ENCODE results near the gene OLFML2A. TPM values are rescaled to one million over a fixed set of nuclear protein-coding genes. Genes with fewer than 3 reads are reported as not detected.
"Not testable (repeated sequence)": the region's sequence is repeated elsewhere in the genome, so short reads cannot be mapped to it uniquely, and the experiment has no call there.

OLFML2A gene
- total RNA-seq: 1.6 TPM

DNA sequence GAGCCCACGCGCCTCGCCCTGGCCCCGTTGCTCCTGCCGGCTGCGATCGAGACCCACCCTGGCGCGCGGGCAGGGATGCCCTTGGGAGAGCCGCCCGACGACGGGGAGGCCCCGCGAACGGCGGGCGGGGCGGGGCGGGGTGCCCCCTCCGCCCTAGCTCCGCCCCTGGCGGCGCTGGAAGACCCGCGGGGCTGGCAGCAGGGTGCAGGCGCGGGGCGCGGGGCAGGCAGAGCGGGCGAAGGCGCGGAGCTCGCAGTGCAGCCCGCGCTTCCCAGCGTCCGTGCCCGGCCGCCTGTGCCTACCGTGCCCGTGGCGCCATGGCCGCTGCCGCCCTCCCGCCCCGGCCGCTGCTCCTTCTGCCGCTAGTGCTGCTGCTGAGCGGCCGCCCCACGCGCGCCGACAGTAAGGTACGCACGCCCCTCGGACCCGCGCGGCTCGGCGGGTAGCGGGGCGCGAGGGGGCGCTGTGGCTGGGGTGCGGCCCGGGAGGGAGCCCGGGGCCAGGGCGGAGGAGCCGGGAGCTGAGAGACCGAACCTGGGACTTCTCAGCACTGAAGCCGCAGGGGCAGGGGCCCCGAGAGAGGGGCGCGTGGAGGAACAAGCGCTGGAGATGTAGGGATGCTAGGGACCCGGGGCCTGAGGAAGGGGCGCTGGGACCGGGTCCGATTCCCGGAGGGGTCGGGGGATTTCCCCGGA is at the start of gene OLFML2A:
TSS of gene OLFML2A (plus strand) at position 180 of the 695 bp plus-strand sequence. CDS start at position 318, 138 bp downstream.
- DNase-seq (ENCODE audit: low spot score in 2 of 2): no peak

GRCh38 chr9:124730772-124731171 is 46.2 kb upstream of the OLFML2A start:
- no peak for DNase-seq (ENCODE audit: low spot score in 2 of 2)

More for the DNA sequence above, at the start of gene OLFML2A:
- FAIRE-seq: no peak

DNA sequence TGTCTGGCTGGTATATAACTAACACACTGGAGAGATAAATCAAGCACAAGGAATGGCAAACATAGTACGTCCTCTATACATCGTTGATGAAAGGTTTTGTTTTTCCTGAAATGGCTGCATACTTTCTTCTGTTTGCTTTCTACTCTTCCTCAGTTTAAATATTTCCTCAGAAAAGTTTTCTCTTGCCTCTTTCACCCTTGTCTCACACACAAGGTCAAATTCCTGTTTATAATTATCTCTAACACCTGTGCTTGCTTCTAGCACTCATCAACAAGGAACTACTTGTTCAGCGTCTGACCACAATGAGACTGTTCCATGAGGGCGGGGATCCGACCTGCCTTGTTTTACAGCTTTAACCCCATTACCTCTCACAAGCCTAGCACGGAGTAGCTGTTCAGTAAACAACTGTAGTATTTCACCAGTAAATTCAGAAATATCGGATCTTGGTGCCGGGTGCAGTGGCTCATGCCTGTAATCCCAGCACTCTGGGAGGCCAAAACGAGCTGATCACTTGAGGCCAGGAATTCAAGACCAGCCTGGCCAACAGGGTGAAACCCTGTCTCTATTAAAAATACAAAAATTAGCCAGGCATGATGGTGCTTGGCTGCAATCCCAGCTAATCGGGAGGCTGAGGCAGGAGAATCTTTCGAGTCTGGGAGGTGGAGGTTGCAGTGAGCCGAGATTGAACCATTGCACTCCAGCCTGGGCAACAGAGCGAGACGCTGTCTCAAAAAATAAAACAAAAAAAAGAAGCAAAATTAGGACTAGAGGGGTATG is 42.8 kb upstream of the OLFML2A start:
- DNase-seq (ENCODE audit: low spot score in 2 of 2) (no peak), FAIRE-seq (no peak)

More at GRCh38 chr9:124730772-124731171, 46.2 kb upstream of the OLFML2A start:
- no peak for FAIRE-seq

DNA sequence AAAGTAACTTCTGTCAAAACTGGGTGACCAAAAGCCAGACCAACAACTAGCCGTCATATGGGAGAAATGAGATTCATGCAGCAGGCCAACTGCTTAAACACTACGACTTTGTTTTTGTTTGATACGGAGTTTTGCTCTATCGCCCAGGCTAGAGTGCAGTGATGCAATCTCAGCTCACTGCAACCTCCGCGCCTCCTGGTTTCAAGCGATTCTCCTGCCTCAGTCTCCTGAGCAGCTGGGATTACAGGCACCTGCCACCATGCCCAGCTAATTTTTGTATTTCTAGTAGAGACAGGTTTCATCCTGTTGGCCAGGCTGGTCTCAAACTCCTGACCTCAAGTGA is 42.2 kb upstream of the OLFML2A start:
- not testable (repeated sequence) for DNase-seq (ENCODE audit: low spot score in 2 of 2); FAIRE-seq

DNA sequence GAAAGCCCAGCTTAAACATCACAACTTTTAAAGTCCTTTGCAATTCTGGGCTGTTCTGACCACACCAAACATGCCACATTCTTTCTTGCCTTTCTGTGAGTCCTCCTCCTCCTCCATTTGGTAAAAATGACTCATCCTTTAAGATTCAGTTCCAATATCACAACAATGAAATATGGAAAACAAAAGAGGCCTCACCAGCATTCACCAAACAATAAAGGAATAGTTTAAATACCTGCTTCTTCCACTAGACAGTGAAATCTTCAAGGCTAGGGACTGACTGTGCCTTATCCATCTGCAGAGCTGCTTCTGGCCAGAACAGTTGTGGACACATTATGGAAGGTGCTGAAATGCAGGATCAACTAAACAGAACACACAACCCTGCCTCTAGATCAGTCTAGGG is 41.8 kb upstream of the OLFML2A start:
- DNase-seq (ENCODE audit: low spot score in 2 of 2) (no peak), FAIRE-seq (no peak)

DNA sequence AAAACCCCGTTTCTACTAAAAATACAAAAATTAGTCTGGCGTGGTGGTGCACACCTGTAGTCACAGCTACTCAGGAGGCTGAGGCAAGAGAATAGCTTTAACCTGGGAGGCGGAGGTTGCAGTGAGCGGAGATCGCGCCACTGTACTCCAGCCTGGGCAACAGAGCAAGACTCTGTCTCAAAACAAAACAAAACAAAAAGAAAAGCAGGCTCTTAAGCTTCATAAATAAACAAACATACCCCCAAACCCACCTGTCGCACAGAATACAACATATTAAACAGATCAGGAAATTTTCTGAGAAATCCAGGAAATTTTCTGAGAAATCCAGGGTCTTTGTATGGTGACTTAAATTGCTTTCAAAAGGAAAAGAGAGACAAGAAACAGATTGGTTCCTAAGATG is 38.9 kb upstream of the OLFML2A start:
- not testable (repeated sequence) for DNase-seq (ENCODE audit: low spot score in 2 of 2); FAIRE-seq

DNA sequence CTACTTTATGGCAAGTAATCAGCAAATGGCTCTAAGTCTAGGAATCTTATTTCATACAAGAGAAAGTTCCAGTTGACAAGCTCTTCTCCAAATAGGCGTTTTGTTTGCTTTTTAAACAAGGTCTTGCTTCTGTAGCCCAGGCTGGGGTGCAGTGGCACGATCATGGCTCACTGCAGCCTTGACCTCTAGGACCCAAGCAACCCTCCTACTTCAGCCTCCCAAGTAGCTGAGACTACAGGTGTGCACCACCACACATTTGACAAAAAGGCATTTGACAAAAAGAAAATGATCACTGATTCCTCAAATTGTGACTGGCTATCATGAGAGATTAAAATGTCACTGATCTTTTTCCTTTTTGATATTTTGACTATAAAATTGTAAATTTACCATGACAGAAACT is 37.6 kb upstream of the OLFML2A start:
- FAIRE-seq (no peak), DNase-seq (ENCODE audit: low spot score in 2 of 2) (no peak)

DNA sequence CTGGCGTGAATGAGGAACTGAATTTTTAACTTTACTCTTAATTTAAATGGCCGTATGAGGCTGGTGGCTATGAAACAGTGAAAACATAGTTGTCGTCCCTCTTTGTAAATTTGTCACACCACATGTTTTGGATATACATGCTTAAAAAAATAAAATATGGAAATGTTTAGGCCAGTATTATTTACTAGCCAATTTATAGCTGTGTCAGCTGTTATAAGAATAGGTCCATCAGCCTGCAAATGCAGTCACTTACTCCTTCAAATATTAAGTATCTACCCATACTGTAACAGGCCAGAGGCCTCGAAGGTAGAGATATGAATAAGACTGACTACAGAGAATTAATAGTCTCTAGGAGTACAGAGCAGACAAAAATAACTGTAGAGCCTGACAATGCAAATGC is 35.8 kb upstream of the OLFML2A start:
- FAIRE-seq: no peak

GRCh38 chr9:124741662-124742061 is 35.3 kb upstream of the OLFML2A start:
- no peak for FAIRE-seq
- no peak for DNase-seq (ENCODE audit: low spot score in 2 of 2)

More for the DNA sequence above, 35.8 kb upstream of the OLFML2A start:
- no peak for DNase-seq (ENCODE audit: low spot score in 2 of 2)

- FAIRE-seq (no peak), DNase-seq (ENCODE audit: low spot score in 2 of 2) (no peak)
Measured at GRCh38 chr9:124742940-124743339, 34.0 kb upstream of the OLFML2A start.

- FAIRE-seq (no peak), DNase-seq (ENCODE audit: low spot score in 2 of 2) (no peak)
Measured at GRCh38 chr9:124743686-124744348, 33.1 kb upstream of the OLFML2A start.

DNA sequence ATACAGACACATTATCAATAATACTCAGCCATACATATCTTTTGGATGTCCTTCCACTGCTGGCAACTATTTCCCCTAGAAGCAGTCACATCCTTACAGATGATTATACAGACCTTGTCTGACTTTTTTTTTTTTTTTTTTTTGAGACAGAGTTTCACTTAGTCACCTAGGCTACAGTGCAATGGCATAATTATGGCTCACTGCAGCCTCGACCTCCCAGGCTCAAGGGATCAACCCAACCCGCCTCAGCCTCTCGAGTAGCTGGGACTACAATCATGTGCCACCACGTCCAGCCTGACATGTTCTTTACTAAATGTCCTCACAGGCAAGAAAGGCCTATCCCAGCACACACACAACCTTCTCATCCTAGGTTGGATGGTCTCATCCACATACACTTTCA is 29.9 kb upstream of the OLFML2A start:
- FAIRE-seq: no peak
- no peak for DNase-seq (ENCODE audit: low spot score in 2 of 2)

GRCh38 chr9:124749284-124749683 is 27.6 kb upstream of the OLFML2A start:
- no peak for DNase-seq (ENCODE audit: low spot score in 2 of 2)
- no peak for FAIRE-seq

- FAIRE-seq: no peak
- no peak for DNase-seq (ENCODE audit: low spot score in 2 of 2)
Measured at GRCh38 chr9:124749781-124750180, 27.2 kb upstream of the OLFML2A start.

GRCh38 chr9:124752967-124753366 is 24.0 kb upstream of the OLFML2A start:
- DNase-seq (ENCODE audit: low spot score in 2 of 2) (no peak), FAIRE-seq (no peak)

DNA sequence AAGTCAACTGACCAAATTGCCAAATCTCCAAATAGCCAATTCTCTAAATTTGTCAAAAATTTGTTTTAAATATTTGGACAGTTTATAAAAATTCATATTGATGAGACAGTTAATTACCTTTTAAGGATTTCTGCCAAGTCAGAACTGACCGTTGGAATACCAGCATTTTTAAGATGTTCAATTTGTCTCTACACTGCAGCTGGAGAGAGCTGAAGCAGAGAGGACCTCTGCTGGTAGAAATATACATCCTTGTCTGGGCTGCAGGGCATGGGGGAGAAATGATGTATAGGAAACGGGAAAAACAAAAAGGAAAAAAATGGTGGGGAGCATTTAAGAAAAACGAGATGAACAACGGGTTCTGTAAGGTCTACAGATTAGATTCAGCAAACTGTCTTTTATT is 22.6 kb upstream of the OLFML2A start:
- DNase-seq (ENCODE audit: low spot score in 2 of 2): no peak
- FAIRE-seq: no peak

- DNase-seq (ENCODE audit: low spot score in 2 of 2): no peak
- FAIRE-seq: no peak
Measured at GRCh38 chr9:124755061-124755460, 21.9 kb upstream of the OLFML2A start.

DNA sequence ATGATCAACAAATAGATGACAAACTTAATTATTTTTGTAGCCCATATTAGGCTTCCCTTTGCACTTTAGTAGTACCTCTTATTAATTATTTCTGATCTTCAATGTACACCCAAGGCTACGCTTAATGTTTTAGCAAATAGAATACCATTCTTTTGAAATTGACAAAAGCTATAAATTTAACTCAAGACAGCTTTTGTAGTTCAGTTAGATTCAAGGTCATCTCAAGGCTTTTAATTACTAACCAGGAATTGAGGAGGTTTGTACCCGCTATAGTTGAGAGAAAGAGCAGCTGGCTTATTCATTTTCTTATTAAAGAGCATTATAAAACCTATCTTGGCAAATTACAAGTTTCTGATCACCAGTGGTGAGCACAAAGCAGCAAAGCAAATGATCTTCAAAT is 20.9 kb upstream of the OLFML2A start:
- DNase-seq (ENCODE audit: low spot score in 2 of 2) (no peak), FAIRE-seq (no peak)

GRCh38 chr9:124757616-124758015 is 19.3 kb upstream of the OLFML2A start:
- DNase-seq (ENCODE audit: low spot score in 2 of 2) (no peak), FAIRE-seq (no peak)

DNA sequence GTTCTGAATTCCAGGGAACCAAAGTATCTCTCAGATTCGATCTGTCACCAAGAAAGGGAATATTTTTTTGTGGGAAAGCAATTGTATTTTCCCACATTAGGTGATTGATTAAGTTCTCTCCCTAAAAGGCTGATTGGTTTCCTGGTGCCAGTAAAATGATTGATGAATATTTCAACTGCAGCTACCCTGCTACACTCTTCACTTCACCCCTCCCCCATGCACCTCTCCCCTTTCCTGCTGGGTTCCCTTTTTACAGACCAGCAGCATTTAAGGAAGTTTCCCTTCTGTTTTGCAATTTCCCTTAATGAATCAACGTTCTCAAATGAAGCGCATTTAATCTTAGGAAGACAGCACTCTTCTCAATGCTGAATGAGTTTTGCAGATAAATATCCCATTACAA is 18.9 kb upstream of the OLFML2A start:
- no peak for DNase-seq (ENCODE audit: low spot score in 2 of 2)
- no peak for FAIRE-seq

DNA sequence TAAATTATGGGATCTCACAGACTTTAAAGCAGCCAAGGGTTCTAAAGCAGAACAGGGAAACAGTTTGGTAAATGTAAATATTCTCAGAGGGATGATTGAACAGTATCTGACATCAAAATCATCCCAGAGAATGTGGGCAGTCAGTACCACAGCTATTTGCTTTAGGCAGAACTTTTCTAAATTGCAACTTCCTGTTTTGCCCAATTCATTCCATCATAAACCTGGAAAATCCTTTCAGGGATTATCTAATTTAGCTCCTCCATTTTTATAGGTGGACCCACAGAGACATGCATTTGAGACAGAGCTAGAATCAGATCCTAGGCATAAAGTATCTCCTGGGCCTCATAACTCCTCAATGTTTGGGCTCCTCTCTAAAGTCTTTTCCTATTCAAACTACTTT is 18.2 kb upstream of the OLFML2A start:
- FAIRE-seq (no peak), DNase-seq (ENCODE audit: low spot score in 2 of 2) (no peak)
